ENCODE results near the gene FBXO15. TPM values are rescaled to one million over a fixed set of nuclear protein-coding genes. Genes with fewer than 3 reads are reported as not detected.

Gene FBXO15
- total and polyA plus RNA-seq, 2 of the 8 experiments (the other 6 are each of a cell fraction or from before 2014, with no cell fraction given), result 0.84 to 0.85 TPM

DNA sequence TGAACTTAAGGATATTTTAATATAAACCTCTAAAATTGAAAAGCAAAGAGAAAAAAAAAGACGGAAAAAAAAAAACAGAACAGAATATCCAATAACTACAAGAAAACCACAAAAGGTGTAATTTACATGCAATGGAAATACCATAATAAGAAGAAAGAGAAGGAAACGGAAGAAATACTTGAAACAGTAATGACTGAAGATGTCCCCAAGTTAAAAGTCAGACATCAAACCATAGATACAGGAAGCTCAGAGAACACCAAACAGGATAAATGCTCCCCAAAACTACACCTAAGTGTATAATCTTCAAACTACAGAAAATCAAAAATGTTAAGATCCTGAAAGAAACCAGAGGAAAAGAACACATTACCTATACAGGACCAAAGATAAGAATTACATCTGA is 39.2 kb downstream of the FBXO15 start:
- Histone ChIP-seq H2BK12ac (ENCODE audit: low read depth, low read length) (no peak overlapping the region), H3K9ac (replicated peaks in 1 of 4; ENCODE audit: extremely low read depth in 1 of 4, low read depth in 3 of 4, low read length in 3 of 4) (no peak overlapping the region), H4K8ac (ENCODE audit: extremely low read depth, insufficient read depth, low read length) (no peak overlapping the region), H3K23ac (ENCODE audit: insufficient read length) (no peak overlapping the region), H3K4ac (replicated peaks; ENCODE audit: insufficient read length, low read depth, low read length) (no peak overlapping the region), H3K56ac (replicated peaks; ENCODE audit: insufficient read length, low read depth, low read length) (no peak overlapping the region), H3K14ac (ENCODE audit: insufficient read length) (no peak overlapping the region), H2BK15ac (ENCODE audit: low read length) (no peak overlapping the region), H3K79me2 (ENCODE audit: control insufficient read depth in 1 of 2, insufficient read depth in 2 of 2, low read length in 2 of 2) (no peaks in the 10 kb centered on the region), H3K9me3 (ENCODE audit: insufficient read depth in 2 of 2, low read depth in 1 of 2, low read length in 1 of 2) (peaks cover 5 to 8% of the 10 kb centered on the region in 2 experiments; a peak in 3 of 4 replicates), H2BK5ac (ENCODE audit: low read depth, low read length) (no peak overlapping the region), H2AFZ (ENCODE audit: low read length) (no peak overlapping the region), H4K91ac (replicated peaks; ENCODE audit: insufficient read length, low read length) (no peak overlapping the region), H2AK5ac (ENCODE audit: low read depth, low read length) (no peak overlapping the region), H2BK120ac (replicated peaks; ENCODE audit: low read depth, low read length) (no peak overlapping the region), H3K4me1 (replicated peaks in 1 of 4; ENCODE audit: control insufficient read depth in 3 of 4, insufficient read depth in 4 of 4, low read length in 3 of 4) (no peaks in the 10 kb centered on the region; a peak in 1 of 7 replicates), H3K4me3 (ENCODE audit: extremely low read depth in 1 of 4, insufficient read depth in 2 of 4, low read depth in 3 of 4, low read length in 4 of 4) (no peak overlapping the region), H3K27ac (ENCODE audit: low read depth, low read length) (no peak overlapping the region), H3K36me3 (ENCODE audit: control insufficient read depth in 2 of 4, insufficient read depth in 4 of 4, low read length in 3 of 4) (no peaks in the 10 kb centered on the region), H3K79me1 (ENCODE audit: low read depth, low read length) (no peaks in the 10 kb centered on the region), H4K5ac (ENCODE audit: insufficient read length, low read depth, low read length) (no peak overlapping the region), H2BK20ac (ENCODE audit: low read length) (no peak overlapping the region), H3K4me2 (ENCODE audit: insufficient read depth in 1 of 2, low read depth in 2 of 2, low read length in 2 of 2) (no peak overlapping the region), H4K20me1 (replicated peaks in 1 of 2; ENCODE audit: control insufficient read depth in 1 of 2, insufficient read depth in 2 of 2, low read length in 2 of 2) (no peaks in the 10 kb centered on the region), H3K18ac (ENCODE audit: extremely low read depth, low read length) (no peak overlapping the region), H3K27me3 (replicated peaks in 1 of 4; ENCODE audit: control insufficient read depth in 3 of 4, extremely low read depth in 1 of 4, insufficient read depth in 3 of 4, low read length in 3 of 4) (no peaks in the 10 kb centered on the region), H3K23me2 (ENCODE audit: low read depth, low read length) (no peaks in the 10 kb centered on the region; the same call in 1 of the 2 replicates)
- TF ChIP-seq BRCA1 (IDR thresholded peaks at IDR 0.05; ENCODE audit: low read depth, low read length) (no peak), RAD21 (IDR thresholded peaks at IDR 0.05 in 1 of 2, conservative IDR thresholded peaks at IDR 0.05 in 1 of 2; ENCODE audit: low read depth in 2 of 2, low read length in 2 of 2) (no peak), SP4 (IDR thresholded peaks at IDR 0.05; ENCODE audit: low read length) (no peak), GTF2F1 (IDR thresholded peaks at IDR 0.05; ENCODE audit: borderline replicate concordance, low read depth, low read length) (no peak), HDAC6 (IDR thresholded peaks at IDR 0.05; ENCODE audit: low read depth, low read length) (no peak), CHD1 (IDR thresholded peaks at IDR 0.05; ENCODE audit: low read depth, low read length) (no peak), FOSL1 (IDR thresholded peaks at IDR 0.05; ENCODE audit: insufficient read depth, low read depth, low read length) (no peak), SAP30 (IDR thresholded peaks at IDR 0.05; ENCODE audit: insufficient read depth, insufficient replicate concordance, low read length) (no peak), YY1 (IDR thresholded peaks at IDR 0.05; ENCODE audit: low read depth, low read length) (no peak)
- TF ChIP-seq, protein P1, sequence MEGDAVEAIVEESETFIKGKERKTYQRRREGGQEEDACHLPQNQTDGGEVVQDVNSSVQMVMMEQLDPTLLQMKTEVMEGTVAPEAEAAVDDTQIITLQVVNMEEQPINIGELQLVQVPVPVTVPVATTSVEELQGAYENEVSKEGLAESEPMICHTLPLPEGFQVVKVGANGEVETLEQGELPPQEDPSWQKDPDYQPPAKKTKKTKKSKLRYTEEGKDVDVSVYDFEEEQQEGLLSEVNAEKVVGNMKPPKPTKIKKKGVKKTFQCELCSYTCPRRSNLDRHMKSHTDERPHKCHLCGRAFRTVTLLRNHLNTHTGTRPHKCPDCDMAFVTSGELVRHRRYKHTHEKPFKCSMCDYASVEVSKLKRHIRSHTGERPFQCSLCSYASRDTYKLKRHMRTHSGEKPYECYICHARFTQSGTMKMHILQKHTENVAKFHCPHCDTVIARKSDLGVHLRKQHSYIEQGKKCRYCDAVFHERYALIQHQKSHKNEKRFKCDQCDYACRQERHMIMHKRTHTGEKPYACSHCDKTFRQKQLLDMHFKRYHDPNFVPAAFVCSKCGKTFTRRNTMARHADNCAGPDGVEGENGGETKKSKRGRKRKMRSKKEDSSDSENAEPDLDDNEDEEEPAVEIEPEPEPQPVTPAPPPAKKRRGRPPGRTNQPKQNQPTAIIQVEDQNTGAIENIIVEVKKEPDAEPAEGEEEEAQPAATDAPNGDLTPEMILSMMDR (IDR thresholded peaks at IDR 0.05; ENCODE audit: control extremely low read depth in 1 of 3, insufficient read depth in 1 of 3, low read depth in 1 of 3, low read length in 3 of 3), result no peak
- DNase-seq (ENCODE audit: low read depth in 1 of 2, low spot score in 2 of 2) (no peak), FAIRE-seq (no peak)
- ChIA-PET POLR2A (ENCODE audit: partially characterized antibody) (no interaction called here), CTCF (ENCODE audit: partially characterized antibody) (interaction anchor here (0.6 to 1.6 kb wide), 4 partner anchors 8 to 33 kb away, joined by 3 to 5 read pairs (median 3); no protein-coding TSS in a partner anchor)
- WGBS, 2 experiments (ENCODE audit: extremely low coverage in 1 of 2, insufficient coverage in 1 of 2, insufficient read length in 1 of 2, insufficient replicate concordance in 2 of 2, low coverage in 1 of 2, low lambda C conversion rate in 2 of 2, missing lambda C conversion rate in 1 of 2), result 86% methylated on average over 2 of the region's 2 CpGs; no CpG with 5 or more reads in 1 of the 2 experiments
